SK-MEL-5 (cell line): ENCODE measurements around the gene NKAPL. TPM values are rescaled to one million over a fixed set of nuclear protein-coding genes. Genes with fewer than 3 reads are reported as not detected.
A peak's percentile ranks its signal among the peaks of the same experiment; 100 is the strongest.
"Not testable (repeated sequence)": the region's sequence is repeated elsewhere in the genome, so short reads cannot be mapped to it uniquely, and the experiment has no call there.

Source experiments
- DNase-seq: peaks from one replicate; pipeline ENCODE4 v3.0.0-alpha.2; 2016; ENCODE audit warnings: low read depth, low spot score
- in situ Hi-C: cut with HindIII; loops from 2 replicates; pipeline ENCODE4 v1.10.0; 2016; ENCODE audit warnings: low sequenced_read_pairs, high pct_unique_total_duplicates, low pct_unique_long_range_greater_than_20kb
- total RNA-seq: library from RNA; depleted of rRNA; stranded (reverse); fragments of >200 nt; shearing (Covaris generic); gene quantifications from 2 replicates; pipeline ENCODE4 v1.2.3, GENCODE V29; 2014; rRNA removed

The NKAPL gene
- total RNA-seq, 1 experiment from 2014 or later: not detected

DNA sequence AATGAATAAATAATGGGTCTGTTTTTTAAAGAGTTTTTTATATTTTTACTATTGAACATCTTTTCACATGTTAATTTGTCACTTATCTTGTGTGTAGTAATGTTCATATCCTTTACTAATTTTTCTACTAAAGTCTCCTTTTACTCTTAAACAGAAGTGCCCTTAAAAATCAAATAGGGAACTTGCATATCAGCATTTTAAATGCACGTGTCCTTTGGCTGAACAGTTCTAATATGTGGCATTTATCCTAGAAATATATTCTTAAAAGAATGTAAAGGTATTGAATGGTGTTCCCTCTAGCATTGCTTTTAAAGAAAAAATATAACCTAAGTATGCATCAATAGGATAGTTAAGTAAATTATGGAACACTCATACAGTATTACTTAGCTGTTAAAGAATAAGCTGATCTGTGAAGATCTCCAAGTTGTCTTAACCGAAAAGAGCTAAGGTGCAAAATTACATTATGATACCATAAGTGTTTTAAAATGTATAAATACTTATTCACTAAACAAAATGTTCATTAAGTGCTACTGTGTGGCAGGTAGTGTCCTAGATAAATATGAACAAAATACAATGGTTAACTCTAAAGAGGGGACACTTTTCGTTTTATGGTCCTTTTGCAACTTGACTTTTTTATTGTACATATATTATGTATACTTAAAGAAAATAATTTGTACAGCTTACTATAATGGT is 21.6 kb downstream of the NKAPL start:
- in situ Hi-C loops: no loop called here
- DNase-seq: no peak

DNA sequence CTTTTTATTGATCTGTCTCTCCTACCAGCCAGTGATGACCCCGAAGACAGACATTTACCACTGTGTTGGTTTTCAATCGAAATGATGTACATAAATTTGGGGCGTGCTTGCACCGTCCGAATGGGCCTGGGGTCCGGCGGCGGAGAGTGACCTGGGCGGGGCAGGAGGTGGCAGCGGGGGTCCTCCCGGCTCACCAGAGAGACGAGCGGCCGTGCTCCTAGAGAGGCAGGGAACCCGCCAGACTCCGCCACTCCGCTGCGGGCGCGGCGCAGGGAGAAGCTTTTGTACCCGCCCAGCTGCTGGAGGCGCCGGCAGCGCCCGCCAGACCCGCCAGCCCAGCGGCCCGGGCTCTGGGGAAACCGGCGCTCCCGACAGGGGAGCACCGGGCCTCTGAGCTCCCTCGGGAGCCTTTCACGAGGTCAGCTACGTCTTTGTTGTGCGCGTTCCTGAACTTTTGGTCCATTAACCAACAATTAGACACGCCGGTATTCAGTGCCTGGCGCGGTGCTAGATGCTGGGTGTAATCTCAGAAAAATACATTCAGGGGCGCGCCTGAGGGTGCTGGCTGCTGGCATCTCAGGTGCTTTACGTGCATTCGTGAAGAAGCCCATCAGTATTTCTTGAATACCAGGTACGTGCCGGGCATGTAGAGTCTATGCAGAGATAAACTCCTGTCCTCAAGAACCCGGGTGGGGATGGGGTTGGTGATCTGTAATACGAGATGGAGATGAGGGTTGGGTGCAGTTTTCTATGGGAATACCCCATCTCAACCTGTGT is 22.4 kb downstream of the NKAPL start, which contains the start of gene PGBD1:
Gene PGBD1, plus strand, starts transcription at position 285 of the 777 bp plus-strand sequence. CDS start 2,242 bp downstream, outside the sequence.
- DNase-seq: peak; percentile 69
- in situ Hi-C loops: no loop called here

DNA sequence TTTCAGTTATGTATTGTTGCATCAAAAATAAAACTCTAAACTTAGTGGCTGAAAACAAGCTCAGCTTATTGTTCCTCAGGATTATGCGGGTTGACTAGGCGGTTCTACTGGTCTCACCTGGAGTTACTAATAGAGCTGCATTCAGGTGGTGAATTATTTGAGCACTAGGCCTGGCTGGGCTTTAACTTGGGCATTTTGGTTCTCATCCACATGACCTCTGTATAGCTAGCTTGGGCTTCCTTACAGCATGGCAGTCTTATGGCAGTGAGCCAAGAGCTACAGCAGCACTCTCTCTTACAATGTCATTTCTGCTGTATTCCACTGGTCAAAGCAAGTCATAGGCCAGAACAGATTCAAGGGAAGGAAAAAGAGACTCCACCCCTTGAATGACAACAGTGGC is 23.8 kb downstream of the NKAPL start:
- in situ Hi-C loops: no loop called here
- no peak for DNase-seq

DNA sequence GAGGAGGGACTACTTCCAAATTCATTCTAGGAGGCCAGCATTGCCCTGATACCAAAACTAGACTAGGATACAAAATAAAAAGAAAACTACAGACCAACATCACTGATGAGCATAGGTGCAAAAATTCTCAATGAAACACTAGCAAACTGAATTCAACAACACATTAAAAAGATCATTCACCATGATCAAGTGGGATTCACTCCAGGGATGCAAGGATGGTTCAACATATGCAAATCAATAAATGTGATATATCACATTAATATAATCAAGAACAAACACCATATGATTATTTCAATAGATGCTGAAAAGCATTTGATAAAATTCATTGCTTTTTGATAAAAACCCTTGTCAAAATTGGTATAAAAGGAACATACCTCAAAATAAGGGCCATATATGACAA is 32.5 kb downstream of the NKAPL start:
- in situ Hi-C loops: no loop called here
- no peak for DNase-seq

DNA sequence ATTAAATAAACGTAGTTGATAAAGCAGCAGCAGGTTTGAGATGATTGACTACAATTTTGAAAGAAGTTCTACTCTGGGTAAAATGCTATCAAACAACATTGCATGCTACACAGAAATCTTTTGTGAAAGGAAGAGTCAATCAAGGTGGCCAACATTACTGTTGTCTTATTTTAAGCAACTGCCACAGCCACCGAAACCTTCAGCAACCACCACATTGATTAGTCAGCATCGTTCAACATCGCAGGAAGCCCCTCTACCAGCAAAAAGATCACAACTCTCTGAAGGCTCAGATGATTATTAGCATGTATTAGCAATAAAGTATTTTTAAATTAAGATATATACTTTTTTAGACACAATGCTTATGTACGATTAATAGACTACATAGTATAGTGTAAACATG is 36.2 kb downstream of the NKAPL start:
- no peak for DNase-seq
- in situ Hi-C loops: no loop called here

DNA sequence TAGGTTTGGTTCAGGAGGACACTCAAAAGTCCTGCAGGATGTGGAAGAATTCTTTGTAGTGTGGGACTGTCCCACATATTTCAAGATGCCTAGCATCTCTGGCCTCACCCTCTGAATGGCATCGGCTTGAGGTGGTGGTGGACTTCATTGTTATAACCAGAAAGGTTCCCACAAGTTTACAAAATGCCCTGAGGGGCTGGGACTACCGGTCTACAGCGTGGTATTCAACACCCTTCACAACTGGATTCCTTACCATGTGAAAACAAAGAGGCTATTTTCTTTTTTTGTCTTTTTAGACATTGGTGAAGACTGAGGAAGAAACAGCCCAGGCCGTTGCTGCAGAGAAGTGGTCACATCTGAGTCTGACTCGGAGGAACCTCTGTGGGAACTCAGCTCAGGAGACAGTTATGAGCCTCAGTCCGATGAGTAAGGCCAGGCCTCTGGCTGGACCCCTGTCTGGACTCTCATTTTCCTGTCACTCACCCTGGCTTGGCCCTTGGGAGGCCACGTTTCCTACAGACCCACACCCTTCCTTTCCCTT is 37.5 kb downstream of the NKAPL start:
- in situ Hi-C loops: no loop called here
- DNase-seq: peak; percentile 55

DNA sequence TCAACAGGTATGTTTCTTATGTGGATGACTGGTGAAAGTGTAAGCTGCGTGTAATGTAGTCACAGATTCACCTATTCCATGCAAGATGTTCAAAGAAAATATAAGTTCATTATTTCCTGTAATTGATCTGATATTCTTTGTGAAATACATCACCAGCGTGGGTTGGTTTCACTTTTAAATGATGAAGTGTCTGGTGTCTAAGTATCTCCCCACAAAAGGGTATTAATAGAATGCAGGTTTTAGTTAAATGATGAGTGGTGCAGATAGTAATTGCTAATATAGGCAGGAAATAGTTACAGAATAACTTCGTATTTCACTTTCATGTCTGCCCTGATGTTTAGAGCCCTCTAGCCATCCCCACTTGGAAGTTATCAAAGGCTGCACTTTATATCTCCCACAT is 44.5 kb downstream of the NKAPL start:
- in situ Hi-C loops: no loop called here
- no peak for DNase-seq

DNA sequence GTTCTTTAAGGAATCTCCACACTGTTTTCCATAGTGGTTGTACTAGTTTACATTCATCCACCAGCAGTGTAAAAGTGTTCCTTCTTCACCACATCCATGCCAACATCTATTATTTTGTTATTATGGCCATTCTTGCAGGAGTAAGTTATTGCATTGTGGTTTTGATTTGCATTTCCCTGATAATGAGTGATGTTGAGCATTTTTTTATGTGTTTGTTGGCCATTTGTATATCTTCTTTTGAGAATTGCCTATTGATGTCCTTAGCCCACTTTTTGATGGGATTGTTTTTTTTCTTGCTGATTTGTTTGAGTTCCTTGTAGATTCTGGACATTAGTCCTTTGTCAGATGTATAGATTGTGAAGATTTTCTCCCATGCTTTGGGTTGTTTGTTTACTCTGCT is 47.3 kb downstream of the NKAPL start:
- in situ Hi-C loops, DNase-seq: not testable (repeated sequence)

Other genes starting within 250 kb of the NKAPL start
- gene ZNF165, start 178.7 kb upstream of the NKAPL start, total RNA-seq: 0.19 and 0.37 TPM in 2 replicates
- 1.7 and 2.1 TPM in 2 replicates for gene ZSCAN16, start 134.7 kb upstream of the NKAPL start, total RNA-seq
- gene ZKSCAN8, start 117.4 kb upstream of the NKAPL start, total RNA-seq: 12.7 and 12.9 TPM in 2 replicates
- gene ZSCAN9, start 34.0 kb upstream of the NKAPL start, total RNA-seq: 9.0 and 9.9 TPM in 2 replicates
- 3.5 and 4.6 TPM in 2 replicates for gene ZKSCAN4, start 7.0 kb upstream of the NKAPL start, total RNA-seq
- 9.3 and 11.3 TPM in 2 replicates for gene ZSCAN26, start 7.8 kb downstream of the NKAPL start, total RNA-seq
- gene PGBD1, start 22.3 kb downstream of the NKAPL start, total RNA-seq: 3.2 and 4.1 TPM in 2 replicates
- 2.3 and 4.3 TPM in 2 replicates for gene ZSCAN31, start 76.9 kb downstream of the NKAPL start, total RNA-seq
- 4.0 TPM in 2 replicates for gene ZKSCAN3, start 90.7 kb downstream of the NKAPL start, total RNA-seq
- gene ZSCAN12, start 140.4 kb downstream of the NKAPL start, total RNA-seq: 1.6 and 1.8 TPM in 2 replicates
- 1.9 and 4.6 TPM in 2 replicates for gene ZSCAN23, start 184.2 kb downstream of the NKAPL start, total RNA-seq